Stimulated activated CD8-positive, alpha-beta memory T cell treated with anti-CD3 and anti-CD28 coated beads, Interleukin-12 subunit alpha, Interleukin-12 subunit beta, amount 100 ng/mL, for 1 hour (primary cell): ENCODE measurements around the gene CBX8.

Source experiments
- DNase-seq: peaks from one replicate; pipeline ENCODE4 v3.0.0-alpha.2; 2020; ENCODE audit warnings: low read depth

The CBX8 gene

GRCh38 chr17:79819534-79820276, 22.8 kb upstream of the CBX8 start:
- no peak for DNase-seq

- DNase-seq: no peak
Observed at GRCh38 chr17:79819085-79819484, 22.2 kb upstream of the CBX8 start.

DNA sequence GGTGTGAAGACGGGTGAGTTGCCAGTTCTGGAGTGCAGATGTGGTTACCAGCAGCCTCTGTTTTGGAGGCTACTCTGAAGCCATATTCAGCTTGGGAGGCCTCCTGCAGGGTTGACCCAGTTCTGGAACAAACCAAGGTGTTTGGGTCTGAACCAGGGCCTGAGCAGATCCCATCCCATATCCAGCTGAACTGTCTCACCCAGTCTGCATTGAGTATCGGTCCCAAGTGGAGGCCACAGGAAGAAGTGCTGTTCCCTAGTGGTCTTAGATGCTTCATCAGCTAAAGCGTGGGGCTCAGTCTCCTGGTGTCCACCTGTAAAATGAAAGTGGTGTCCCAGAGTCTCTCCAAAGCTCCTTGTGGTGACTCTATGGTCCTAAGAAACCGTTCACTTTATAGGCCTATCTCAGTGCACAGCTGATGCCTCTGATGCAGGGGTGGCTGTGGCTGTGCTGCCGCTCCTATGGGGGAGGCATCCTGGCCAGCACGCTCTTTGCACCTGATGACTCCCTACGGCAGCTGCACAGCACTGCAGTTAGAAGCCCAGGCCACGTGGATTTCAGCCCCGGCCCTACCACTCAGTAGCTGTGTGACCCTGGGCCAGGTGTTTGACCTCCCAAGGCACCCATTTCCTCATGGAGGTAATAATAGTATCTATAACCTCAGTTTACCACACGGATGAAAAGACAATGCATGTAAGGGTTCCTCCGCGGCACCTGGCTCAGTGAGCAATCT, 21.3 kb upstream of the CBX8 start:
- DNase-seq: no peak

DNA sequence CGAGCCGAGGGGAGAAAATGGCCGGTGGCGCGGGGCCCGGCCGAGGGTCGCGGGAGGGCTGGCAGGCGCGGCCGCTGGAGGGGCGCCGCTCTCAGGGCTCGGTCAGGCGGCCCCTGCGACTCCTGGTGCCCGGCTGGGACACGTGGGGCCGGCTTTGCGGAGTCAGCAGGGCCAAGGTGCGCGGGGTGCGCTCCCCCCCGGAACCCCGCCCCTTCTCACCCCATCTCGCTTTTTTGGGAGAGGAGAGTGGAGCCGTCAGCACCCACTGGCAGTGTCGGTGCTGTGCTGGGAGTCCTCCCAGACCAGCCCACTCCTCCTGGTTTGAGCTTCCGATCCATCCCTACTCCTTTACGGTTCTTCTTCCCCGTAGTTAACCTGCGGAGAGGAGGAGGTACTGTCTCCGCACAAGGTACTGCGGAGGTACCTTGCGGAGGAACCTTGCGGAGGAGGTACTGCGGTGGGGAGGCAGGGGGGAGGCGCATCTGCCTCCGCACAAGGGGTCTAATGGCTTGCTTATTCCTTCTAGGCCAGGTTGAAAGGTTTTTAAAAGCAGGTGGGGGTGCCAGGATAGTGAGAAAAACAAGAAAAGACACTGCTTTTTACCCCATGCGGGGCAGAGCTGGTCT, 19.1 kb upstream of the CBX8 start:
- DNase-seq: no peak

DNA sequence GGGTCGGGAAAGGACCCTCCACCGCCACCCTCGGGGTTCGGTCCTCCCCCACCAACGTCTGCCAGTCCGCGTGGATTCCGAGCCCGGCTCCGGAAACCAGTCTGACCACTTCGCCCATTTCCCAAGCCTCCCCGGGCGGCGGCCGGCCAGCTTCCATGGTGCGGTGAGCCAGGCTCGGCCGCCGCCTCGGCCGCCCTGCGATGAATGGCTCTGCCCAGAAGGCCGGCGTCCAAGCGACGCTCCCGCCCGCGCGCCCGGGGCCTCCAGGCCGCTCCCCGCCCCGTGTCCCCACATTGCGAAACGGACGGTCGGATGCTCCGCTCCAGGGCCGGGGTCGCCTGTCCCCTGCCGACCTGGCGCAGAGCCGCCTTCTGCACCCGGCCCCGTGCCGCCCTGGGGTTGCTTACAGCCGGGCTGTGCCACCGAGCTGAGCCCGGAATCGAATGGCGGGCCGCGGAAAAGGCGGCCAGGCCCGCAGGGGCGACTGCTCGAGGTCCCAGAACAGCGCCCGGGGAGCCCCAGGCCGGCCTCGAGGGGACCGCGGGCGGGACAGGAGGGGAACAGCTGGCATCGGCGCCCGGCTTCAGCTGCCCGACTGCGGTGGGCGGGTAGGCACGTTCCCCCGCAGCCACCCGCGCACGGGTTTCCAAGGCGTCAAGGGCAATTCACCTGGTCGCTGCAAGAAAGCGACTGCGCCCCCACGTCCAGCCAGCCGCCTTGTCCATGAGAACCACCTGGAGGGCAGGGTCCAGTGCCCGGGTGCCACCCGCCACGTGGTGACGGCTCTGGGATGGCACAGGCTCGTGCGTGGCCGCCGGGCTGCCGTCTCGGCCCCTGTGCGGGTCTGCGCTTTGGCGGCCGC, 18.3 kb upstream of the CBX8 start:
- DNase-seq: no peak

- DNase-seq: no peak
Observed at GRCh38 chr17:79814127-79814973, 17.5 kb upstream of the CBX8 start.

- no peak for DNase-seq
Observed at GRCh38 chr17:79813297-79814126, 16.6 kb upstream of the CBX8 start.

DNA sequence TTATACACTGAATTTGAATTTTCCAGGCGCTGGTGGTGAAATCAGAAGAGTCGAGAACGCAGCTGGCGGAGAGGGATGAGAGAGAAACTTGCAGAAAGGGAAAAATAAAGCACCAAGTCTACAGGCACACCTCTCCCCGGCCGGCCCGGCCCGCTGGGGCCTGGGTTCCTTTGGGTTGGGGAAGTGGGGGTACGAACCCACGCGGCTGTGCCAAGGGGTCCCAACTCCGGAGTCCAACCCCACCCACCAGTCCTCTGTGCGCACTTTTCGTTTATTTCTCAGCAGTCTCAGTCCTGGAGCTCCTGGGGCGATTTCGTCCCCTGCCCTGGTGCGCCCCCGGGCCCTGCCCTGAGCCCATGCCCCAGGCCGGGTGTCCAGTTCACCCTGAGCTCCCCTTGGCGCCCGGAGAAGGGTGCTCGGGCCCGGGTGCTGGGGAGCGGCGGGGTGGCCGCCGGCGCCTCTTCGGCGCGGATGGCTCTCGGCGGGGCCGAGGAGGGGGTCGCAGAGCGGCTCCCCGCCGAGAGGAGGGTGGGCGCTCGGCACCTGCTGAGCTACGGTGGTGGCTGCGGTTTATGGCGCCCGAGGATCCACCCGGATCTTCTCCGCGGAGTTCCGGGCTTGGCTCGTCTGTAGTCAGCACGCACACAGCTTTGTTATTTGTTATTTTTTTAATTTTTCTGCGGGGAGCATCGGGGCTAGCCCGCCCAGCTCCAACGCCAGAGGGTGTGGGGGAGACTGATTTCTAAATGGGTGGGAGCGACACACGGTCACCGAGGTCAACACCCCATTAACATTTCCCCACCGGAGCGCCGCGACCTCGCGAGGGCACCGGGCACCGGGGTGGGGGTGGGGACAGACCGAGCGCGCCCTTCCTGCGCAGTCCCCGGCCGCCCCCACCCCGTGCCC, 15.7 kb upstream of the CBX8 start:
- no peak for DNase-seq

DNA sequence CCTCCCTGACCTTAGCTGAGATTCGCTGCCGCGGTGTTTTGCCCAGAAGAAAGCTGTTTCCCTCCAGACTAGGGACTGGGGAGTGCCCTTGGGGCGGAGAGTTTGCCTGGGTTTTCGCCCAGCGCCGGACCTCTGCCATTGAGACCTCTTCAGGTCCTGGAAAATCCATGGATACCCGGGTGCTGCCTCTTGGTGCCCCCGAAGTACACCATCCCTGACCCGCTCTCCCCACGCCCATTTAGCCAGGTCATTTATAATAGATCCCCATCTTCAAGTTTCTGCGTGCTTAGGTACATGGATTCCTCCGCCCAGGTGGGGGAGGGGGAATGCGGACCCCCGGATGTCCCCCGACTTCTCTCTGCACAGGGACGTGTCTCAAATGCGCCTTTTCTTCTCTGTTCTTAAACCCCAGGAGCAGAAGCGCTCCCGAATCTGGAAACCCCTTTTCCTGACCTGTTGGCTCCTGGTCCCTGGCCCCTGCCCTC, 15.0 kb upstream of the CBX8 start:
- no peak for DNase-seq

DNA sequence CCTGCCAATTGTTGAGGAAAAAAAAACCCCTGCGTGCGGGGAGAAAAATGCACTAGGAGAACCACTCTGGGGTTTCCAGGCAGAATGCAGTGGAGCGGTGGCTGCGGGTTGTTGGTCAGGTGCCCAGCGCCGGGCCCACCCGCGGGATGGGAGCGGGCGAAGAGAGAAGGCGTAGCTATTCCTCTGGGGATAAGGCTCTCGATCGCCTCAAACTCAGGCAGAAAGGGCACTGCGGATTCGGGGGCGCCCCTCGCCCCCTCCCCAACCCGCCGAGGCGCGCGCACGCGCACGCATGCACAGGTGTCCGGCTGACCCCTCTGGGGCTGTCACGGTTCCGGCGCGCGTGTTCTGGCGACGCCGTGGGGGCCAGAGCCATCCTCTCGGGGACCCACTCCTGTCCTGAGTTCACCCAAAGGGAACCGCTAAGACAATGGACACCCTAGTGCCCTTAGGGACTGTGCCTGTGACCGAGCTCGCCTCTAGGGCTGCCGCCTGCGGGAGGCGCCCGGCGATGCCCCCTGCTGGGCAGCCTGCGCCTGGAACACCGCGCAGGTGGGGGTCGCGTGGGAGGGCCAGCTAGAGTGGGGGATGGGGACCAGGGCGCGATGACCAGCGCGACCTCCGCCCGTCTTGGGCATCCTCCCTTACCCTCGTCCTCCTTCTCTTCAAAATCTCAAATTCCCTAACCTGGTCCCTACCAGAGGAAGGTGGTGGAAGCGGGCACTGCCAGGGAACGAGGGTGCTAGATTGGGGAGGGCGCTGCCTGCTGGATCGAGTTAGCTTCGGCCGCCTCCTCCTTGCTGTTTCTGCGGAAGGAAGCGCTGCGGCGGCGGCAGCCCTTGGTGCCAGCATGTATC, 14.4 kb upstream of the CBX8 start:
- no peak for DNase-seq

DNA sequence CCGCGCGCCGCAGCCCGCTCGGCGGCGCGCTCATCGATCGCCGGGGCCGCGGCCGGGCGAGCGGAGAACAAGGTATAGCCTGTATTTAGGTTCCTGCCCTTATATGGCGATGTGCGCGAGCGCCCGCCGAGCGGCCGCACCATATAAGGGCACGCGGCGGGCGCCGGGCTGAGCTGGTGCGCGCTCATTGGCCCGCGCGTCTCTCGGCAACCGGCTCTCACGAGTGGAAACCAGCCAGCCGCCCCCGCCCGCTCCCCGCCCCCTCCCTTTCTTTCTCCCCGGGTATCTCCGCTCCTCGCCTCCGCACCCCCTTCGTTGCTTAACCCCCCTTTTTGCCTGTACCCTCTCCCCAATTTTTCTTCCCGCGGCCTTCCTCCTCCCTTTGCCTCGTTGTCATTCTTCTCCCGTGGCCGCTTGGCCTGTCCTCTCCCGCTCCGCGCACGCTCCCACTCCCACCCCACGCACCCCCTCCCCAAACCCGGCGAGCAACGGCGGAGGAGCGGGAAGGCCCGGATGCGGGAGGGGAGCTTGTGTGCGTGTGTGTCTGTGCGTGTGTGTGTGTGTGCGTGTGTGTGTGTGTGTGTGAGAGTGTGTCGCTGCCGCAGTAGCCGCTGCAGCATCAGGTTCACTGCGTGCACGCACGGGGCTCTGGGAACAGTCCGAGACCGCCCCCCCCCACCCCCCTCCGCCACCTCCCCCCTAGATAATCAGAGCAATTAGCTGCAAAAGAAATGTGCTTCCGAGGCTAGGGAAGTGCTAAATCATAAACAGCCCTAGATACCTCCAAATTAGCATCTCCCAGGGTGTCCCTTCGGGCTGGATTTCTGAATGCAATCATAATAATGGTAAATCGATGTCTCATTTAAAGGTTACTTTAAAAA, 13.5 kb upstream of the CBX8 start:
- DNase-seq: peak; percentile 68

DNA sequence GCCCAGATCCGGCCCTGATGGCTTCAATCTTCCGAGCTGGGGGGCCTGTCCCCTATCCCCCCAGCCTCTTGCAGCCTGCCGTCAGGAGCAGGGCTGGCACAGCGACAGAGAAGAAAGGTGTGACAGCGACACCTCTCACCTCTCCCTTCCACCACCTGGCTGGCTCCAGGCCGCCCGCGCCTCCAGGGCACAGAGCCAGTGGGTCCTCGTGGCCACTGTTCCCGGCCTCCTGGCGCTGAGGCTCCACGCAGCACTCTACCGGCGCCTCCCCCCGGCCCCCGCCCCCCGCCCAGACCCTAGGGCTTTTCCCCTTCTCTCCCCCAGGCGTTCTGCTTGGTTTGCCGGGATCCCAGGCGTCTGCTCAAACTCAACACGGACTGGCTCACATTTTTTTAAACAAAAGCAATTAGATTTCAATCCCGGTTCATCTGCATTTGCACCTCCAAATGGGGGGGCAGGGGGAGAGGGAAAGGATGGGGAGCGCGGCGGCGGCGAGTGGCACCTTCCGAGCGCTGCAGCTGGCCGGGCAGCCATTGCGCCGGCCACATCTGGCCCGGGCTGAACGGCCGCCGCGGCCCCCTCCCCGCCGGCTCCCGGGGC, 12.8 kb upstream of the CBX8 start:
- no peak for DNase-seq

DNA sequence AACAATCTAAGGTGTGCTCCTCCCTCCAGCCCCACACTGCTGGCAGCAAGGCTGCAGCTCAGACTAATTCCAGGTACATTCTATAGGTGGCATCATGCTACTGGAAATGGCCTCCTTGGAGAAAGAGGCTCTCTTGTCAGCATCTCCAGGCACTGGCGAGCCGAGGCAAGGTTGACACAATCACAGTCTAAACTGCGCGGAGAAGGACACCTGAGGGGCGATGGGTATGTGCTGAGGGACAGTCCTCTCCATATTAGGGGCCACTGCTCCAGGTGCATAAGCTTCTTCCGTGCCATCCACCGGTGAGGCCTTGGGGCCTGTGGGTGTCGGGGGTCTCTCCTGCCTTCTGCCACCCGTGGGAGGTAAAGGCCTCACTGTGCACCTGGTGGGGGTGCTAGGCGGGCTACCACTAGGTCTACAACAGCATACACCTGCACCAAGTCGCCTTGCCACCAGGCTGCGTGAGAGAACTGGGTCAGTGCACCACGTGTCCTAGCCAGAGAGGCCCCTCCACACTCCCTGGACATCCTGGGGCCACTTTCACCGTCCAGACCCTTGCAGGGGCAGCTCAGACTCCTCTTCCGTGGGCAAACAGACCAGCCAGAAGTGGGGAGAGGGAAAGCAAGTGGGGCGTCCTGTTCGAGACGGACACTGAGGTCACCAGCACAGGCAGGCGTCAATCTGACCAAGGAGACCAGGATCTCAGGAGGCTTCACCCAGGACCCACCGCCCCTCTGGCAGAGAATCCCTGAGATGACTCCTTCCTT, 12.1 kb upstream of the CBX8 start:
- DNase-seq: no peak

- no peak for DNase-seq
Observed at GRCh38 chr17:79806863-79807720, 10.2 kb upstream of the CBX8 start.

DNA sequence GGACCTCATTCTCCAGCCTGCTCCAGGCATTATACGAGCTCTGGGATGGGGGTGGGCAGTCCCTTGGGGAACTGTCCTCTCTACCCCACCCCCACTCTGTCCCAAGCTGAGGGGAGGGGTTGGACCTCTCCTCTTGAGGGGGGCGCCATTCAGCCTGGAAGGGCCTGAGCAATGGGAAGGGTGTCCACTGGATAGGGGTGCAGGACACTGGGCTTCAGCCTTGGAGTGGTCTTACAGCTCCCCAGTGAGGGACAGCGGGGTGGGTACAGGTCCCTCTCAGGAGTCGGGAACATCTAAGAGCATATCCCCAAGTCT, 9.5 kb upstream of the CBX8 start:
- no peak for DNase-seq
